ENCODE data around the gene TRDN.

DNA sequence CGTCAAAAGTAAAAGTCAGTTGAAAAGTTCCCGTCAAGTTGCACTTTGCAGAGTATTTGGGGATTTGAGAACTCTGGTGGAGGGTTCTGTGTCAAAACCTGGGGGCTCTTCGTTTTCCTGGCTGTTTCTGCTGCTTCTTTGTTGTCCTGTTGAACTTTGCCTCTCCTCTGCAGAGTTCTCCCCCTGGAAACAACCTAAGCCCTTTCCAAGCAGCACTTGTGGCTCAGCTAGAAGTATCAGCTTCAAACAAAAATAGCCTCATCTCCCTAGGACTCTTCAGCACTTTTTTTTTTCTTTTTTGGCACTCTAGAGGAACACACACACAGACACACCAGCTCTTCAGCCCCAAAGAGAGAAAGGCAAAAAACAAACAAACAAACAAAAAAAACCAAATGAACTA is at the start of gene TRDN:
- TF ChIP-seq, protein P1, sequence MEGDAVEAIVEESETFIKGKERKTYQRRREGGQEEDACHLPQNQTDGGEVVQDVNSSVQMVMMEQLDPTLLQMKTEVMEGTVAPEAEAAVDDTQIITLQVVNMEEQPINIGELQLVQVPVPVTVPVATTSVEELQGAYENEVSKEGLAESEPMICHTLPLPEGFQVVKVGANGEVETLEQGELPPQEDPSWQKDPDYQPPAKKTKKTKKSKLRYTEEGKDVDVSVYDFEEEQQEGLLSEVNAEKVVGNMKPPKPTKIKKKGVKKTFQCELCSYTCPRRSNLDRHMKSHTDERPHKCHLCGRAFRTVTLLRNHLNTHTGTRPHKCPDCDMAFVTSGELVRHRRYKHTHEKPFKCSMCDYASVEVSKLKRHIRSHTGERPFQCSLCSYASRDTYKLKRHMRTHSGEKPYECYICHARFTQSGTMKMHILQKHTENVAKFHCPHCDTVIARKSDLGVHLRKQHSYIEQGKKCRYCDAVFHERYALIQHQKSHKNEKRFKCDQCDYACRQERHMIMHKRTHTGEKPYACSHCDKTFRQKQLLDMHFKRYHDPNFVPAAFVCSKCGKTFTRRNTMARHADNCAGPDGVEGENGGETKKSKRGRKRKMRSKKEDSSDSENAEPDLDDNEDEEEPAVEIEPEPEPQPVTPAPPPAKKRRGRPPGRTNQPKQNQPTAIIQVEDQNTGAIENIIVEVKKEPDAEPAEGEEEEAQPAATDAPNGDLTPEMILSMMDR (IDR thresholded peaks at IDR 0.05) = no peak
- no peak for TF ChIP-seq POLR2A (IDR thresholded peaks at IDR 0.05)

Data from body of pancreas (tissue), 4 donors.